ENCODE results near the gene ASB5. TPM values are rescaled to one million over a fixed set of nuclear protein-coding genes. Genes with fewer than 3 reads are reported as not detected.

The ASB5 gene
- total RNA-seq, 2 donors from 2014 or later, result 2.8 to 14.6 TPM

GRCh38 chr4:176189891-176190795 is 78.9 kb downstream of the ASB5 start:
- no peak overlapping the region for H3K27ac Mint-ChIP-seq
- no peaks in the 10 kb centered on the region for H3K27me3 ChIP-seq (ENCODE audit: control insufficient read depth, insufficient read depth, low read length, poor library complexity, severe bottlenecking)
- no peaks in the 10 kb centered on the region for H3K36me3 Mint-ChIP-seq (ENCODE audit: low read depth)
- TF ChIP-seq CTCF (conservative IDR thresholded peaks at IDR 0.05), result no peak
- no peak overlapping the region for H3K27ac ChIP-seq (ENCODE audit: low read depth, low read length)
- H3K27me3 Mint-ChIP-seq (ENCODE audit: insufficient read depth), result no peaks in the 10 kb centered on the region
- H3K4me1 ChIP-seq (ENCODE audit: control insufficient read depth, insufficient read depth, low read length), result no peaks in the 10 kb centered on the region
- H3K4me3 Mint-ChIP-seq, result no peak overlapping the region
- no peaks in the 10 kb centered on the region for H3K9me3 ChIP-seq (ENCODE audit: control insufficient read depth, low read length)
- H3K9ac ChIP-seq (ENCODE audit: extremely low read depth, low read length, poor library complexity, severe bottlenecking), result no peak overlapping the region
- peaks cover 16% of the 10 kb centered on the region for H3K4me1 Mint-ChIP-seq
- no peak for DNase-seq
- no peak overlapping the region for H3K4me3 ChIP-seq (ENCODE audit: low read length)
- H3K36me3 ChIP-seq (ENCODE audit: control insufficient read depth, insufficient read depth, low read length), result no peaks in the 10 kb centered on the region
- H3K9me3 Mint-ChIP-seq, result no peaks in the 10 kb centered on the region
- WGBS, 2 experiments (ENCODE audit: insufficient coverage in 1 of 2, insufficient read length in 1 of 2), result 89 to 93% methylated on average over 8 to 10 of the region's 11 CpGs

- H3K9ac ChIP-seq (ENCODE audit: extremely low read depth, low read length, poor library complexity, severe bottlenecking), result no peak overlapping the region
- Mint-ChIP-seq H3K36me3 (ENCODE audit: low read depth) (no peaks in the 10 kb centered on the region), H3K9me3 (no peaks in the 10 kb centered on the region), H3K27me3 (ENCODE audit: insufficient read depth) (no peaks in the 10 kb centered on the region), H3K4me1 (peaks cover 10% of the 10 kb centered on the region), H3K4me3 (no peak overlapping the region), H3K27ac (no peak overlapping the region)
- no peak for TF ChIP-seq CTCF (conservative IDR thresholded peaks at IDR 0.05)
- no peaks in the 10 kb centered on the region for H3K4me1 ChIP-seq (ENCODE audit: control insufficient read depth, insufficient read depth, low read length)
- no peak for DNase-seq
- H3K36me3 ChIP-seq (ENCODE audit: control insufficient read depth, insufficient read depth, low read length), result no peaks in the 10 kb centered on the region
- H3K27me3 ChIP-seq (ENCODE audit: control insufficient read depth, insufficient read depth, low read length, poor library complexity, severe bottlenecking), result no peaks in the 10 kb centered on the region
- no peak overlapping the region for H3K4me3 ChIP-seq (ENCODE audit: low read length)
- H3K9me3 ChIP-seq (ENCODE audit: control insufficient read depth, low read length), result no peaks in the 10 kb centered on the region
- H3K27ac ChIP-seq (ENCODE audit: low read depth, low read length), result no peak overlapping the region
Observed at GRCh38 chr4:176188654-176189053, 80.4 kb downstream of the ASB5 start.

- no peak overlapping the region for H3K27ac ChIP-seq (ENCODE audit: low read depth, low read length)
- 71 to 91% methylated on average over 1 to 2 of the region's 2 CpGs for WGBS, 2 experiments (ENCODE audit: insufficient coverage in 1 of 2, insufficient read length in 1 of 2)
- no peaks in the 10 kb centered on the region for H3K9me3 ChIP-seq (ENCODE audit: control insufficient read depth, low read length)
- no peaks in the 10 kb centered on the region for H3K36me3 Mint-ChIP-seq (ENCODE audit: low read depth)
- no peaks in the 10 kb centered on the region for H3K4me1 ChIP-seq (ENCODE audit: control insufficient read depth, insufficient read depth, low read length)
- no peaks in the 10 kb centered on the region for H3K36me3 ChIP-seq (ENCODE audit: control insufficient read depth, insufficient read depth, low read length)
- H3K9ac ChIP-seq (ENCODE audit: extremely low read depth, low read length, poor library complexity, severe bottlenecking), result no peak overlapping the region
- no peak for TF ChIP-seq CTCF (conservative IDR thresholded peaks at IDR 0.05)
- no peak overlapping the region for H3K4me3 Mint-ChIP-seq
- no peaks in the 10 kb centered on the region for H3K27me3 ChIP-seq (ENCODE audit: control insufficient read depth, insufficient read depth, low read length, poor library complexity, severe bottlenecking)
- peaks cover 8% of the 10 kb centered on the region for H3K4me1 Mint-ChIP-seq
- no peak overlapping the region for H3K4me3 ChIP-seq (ENCODE audit: low read length)
- no peak for DNase-seq
- H3K9me3 Mint-ChIP-seq, result no peaks in the 10 kb centered on the region
- no peak overlapping the region for H3K27ac Mint-ChIP-seq
- no peaks in the 10 kb centered on the region for H3K27me3 Mint-ChIP-seq (ENCODE audit: insufficient read depth)
Observed at GRCh38 chr4:176187624-176188023, 81.4 kb downstream of the ASB5 start.

Measured in endodermal cell (in vitro differentiated cells).